Stimulated activated CD8-positive, alpha-beta memory T cell treated with anti-CD3 and anti-CD28 coated beads, Interleukin-2, amount 100 ng/mL, for 48 hours (primary cell): ENCODE data around the gene USP19.

Experiments
- DNase-seq, 2 donors: peaks; one replicate each; pipeline ENCODE4 v3.0.0-alpha.2; 2020; ENCODE audit warnings: low read depth in 2 of 2

The USP19 gene, protein sequence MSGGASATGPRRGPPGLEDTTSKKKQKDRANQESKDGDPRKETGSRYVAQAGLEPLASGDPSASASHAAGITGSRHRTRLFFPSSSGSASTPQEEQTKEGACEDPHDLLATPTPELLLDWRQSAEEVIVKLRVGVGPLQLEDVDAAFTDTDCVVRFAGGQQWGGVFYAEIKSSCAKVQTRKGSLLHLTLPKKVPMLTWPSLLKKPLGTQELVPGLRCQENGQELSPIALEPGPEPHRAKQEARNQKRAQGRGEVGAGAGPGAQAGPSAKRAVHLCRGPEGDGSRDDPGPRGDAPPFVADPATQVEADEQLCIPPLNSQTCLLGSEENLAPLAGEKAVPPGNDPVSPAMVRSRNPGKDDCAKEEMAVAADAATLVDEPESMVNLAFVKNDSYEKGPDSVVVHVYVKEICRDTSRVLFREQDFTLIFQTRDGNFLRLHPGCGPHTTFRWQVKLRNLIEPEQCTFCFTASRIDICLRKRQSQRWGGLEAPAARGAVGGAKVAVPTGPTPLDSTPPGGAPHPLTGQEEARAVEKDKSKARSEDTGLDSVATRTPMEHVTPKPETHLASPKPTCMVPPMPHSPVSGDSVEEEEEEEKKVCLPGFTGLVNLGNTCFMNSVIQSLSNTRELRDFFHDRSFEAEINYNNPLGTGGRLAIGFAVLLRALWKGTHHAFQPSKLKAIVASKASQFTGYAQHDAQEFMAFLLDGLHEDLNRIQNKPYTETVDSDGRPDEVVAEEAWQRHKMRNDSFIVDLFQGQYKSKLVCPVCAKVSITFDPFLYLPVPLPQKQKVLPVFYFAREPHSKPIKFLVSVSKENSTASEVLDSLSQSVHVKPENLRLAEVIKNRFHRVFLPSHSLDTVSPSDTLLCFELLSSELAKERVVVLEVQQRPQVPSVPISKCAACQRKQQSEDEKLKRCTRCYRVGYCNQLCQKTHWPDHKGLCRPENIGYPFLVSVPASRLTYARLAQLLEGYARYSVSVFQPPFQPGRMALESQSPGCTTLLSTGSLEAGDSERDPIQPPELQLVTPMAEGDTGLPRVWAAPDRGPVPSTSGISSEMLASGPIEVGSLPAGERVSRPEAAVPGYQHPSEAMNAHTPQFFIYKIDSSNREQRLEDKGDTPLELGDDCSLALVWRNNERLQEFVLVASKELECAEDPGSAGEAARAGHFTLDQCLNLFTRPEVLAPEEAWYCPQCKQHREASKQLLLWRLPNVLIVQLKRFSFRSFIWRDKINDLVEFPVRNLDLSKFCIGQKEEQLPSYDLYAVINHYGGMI (N-terminal part only)

DNA sequence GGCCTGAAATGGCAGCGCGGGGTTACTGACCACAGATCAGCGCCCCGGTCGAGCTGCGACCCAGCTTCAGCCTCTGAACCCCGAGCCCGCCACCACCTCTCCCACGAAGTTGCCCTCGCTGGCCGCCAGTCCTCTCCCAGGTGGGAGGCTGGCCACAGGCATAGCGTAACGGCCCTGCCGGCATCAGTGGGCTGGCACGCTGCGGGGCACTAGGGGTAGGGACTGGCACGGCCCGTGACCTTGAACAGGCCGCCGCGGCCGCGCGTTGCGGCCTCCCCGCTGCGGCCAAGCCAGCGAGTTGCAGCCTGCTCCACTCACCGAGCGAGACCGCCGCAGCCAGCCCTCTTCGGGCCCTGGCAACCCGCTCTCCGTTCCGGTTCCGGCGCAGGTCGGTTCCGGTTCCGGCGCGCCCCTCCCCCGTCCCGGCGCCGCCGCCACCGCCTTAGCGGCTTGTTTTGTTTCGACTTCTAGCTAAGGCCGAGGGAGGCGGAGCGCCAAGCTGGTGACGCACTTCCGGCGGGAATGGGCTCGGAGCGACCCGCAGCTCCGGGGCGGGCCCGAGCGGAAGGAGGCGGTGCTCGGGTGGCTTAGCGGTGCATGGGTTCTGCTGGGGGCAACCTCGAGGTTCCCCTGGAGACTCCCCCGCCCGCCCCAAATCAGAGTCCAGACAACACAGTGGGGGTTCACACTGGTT is at the start of gene USP19:
Gene USP19, minus strand, starts transcription at position 386 of the 694 bp plus-strand sequence. CDS start 1,678 bp downstream, outside the sequence.
- DNase-seq: peak; percentile 91 to 92

DNA sequence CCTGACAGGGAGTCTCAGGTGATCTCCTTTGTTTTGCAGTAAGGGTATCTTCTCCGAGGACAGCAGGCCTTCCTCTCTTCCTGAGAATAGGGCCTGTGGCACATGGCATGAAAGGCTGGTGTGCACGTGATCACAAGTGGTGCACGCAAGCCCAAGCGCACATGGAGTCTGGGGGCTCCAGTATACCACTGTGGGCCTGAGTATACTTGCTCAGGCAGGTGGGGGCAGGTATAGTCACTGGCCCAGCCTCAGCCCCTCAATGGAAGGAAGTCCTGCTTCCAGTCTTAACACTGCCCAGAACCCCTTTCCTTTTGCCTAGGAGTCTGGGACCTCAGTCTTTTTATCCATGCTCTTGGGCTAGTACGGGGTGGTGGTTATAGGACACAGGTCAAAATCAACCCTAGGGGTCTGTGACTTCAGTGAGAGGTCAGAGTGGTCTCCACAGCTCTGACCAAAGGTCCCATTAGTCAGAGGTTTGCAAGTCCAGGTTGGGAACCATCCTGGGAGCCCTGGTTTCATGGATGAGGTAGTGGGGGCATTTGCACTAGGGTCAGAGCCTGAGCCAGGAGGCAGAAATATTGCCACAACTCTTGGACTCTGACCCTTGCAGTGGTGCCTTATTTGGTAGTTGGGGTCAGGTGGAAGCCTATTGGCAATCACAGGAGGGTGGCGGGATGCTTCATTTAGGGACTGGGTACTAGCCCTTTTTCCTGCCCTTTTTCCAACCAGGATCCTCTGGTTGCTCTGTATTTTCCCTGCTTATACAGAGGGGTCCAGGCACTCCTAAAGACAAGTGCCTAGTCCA is 46.3 kb upstream of the USP19 start:
- no peak for DNase-seq

DNA sequence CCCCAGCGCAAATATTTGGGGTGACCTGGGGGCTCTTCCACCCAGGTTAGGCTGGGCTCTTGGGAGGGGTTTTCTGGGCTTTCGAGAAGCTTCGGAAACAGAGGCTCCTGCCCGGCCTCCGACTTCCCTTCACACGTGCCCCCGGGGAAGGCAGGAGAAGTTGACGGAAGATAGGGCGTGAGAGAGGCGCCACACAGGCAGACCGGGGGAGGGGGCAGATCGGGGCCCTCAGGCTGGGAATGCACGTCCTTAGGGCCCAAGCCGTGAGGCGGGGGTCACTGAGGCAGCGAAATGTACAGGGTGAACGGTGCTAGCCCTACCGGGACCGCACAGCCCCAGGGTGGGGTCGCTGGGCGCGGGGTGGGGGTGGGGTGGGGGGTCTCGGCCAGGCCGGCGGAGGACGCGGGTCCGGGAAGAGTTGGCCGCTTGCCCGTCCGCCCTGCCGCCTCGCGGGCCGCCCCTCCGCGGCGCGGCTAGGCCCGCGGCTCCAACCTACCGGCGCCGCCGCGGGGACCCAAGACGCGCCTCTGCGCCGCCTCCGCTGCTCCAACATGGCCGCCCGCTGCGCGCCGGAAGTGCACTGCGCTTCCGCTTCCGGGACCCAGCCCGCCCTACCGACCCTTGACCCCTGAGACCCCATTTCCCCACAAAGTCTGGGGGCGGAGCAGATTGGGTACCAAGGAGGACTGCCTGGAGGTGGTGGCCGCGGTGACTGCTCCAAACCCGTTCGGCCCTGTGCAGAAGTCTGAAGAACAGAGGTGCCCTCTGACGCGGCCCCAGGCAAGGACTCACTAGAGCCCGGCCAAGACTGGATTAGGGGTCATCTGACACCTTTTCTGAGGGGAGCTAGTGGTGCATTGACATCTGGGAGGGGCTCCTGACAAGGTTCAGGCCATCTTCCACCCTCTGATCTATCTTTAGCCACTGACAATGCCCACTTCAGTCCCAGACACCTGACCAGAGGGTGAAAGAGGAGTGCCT is 45.4 kb upstream of the USP19 start, which contains the start of gene CCDC71:
Gene CCDC71, minus strand, starts transcription at position 561 of the 981 bp plus-strand sequence. CDS start 2,123 bp downstream, outside the sequence.
- peak; percentile 64 to 78 for DNase-seq

DNA sequence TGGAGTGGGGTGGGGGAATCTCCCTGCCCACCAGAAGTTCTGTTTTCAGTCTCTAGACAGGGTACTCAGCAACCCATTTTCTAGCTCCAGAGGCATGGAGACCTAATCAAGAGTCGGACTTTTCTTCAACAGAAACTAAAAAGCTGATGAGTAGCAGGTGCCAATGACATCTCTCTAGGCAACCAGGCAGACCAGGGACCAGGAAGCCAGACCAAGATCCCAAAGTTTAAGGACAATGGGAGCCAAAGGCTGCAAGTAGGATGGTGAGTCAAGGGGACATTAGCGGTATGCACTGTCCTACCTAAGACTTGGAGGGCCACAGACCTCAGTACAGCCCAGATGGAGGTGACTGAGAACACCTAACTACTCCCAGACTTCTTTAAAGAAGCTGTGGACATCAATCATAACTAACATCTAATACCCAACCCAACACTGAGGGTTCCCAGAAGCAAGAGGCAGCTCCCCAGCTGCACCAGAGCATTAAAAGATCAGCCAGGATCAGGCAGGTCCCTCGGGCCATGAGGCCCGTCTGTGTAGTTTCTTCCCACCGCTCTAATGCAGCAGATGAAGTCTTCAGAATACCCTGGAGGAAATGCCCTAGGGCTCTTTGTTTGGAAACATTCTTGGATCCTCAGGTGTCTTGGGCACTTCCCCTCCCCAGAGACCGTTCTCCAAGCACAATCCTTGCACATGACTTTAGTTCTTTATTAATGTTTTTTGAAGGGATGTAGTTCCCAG is 44.5 kb upstream of the USP19 start:
- DNase-seq: no peak

DNA sequence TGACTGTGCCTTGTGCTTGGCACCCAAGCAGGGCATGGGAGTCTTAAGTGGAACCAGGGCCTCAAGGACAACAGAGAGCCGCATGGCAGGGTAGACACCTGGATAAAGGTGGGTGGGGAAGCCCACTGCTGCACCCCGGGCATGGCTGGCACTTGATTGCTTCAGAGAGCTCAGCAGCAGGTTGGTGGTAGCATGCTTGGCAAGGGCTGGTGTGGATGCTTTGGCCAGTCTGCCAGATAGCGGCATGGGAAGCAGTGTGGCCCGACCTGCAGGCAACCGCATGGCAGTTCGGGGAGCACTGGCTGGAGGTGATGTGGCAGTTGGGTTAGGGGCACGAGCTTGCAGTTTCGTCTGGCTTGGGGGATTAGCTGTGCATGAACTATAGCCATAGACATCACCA is 43.0 kb upstream of the USP19 start:
- DNase-seq: no peak

DNA sequence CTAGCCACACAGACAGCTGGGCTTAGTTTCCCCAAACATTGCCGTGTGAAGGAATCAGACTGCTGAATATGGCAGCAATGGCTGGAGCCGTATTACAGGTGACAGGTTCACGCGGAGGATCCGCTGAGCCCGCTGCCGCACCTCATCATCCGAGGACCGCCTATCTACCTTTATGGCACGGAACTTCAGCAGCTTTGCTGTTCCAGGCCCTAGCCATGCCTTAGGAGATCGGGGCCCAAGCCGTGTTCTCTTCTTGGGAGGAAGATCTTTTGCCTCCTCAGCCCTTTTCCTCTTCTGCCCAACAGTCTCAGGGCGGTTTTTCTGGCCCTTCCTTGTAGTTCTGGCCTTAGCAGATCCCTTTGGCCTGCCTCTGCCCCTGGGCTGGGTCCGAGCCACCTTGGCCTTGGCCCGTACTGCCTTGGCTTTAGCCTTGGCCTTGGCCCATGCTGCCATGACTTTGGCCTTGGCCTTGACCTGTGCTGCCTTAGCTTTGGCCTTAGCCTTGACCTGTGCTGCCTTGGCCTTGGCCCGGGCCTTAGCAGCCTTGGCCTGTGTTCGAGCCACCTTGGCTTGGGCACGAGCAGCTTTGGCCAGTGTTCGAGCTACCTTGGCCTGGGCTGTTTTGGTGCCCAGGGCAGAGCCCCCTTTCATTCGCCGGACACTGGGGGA is 42.3 kb upstream of the USP19 start:
- no peak for DNase-seq

DNA sequence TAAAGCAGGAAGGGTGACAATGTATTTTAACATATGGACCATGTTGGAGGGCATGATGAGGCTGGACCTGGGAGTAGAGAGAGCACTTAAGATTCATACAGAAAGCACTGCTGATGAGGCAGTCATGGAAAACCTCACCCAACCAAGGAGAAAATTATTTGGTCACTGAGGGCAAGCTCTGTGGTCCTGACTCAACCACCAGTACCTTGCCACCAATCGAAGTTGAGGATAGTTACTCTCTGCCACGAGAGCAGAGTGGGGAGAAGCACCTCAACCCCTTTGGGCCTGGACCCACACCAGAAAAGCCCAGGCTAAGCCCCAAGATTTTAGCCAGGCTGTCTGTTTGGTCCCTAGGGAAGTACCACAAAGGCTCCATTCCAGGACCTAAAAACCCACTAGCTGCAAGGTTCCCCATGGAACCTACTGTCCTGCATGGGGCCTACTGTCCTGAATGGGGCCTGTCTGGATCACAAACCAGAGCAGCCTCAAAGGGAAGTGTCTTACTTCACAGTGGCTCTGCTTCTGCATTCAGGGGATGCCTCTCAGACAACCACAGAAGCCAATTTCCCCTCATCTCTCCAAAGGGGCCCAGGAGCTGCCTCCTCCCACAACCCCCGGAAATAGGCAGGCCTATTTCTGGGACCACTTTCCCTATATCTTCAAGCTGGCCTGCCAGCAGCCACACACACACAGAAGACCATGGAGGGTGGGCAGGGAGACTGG is 41.3 kb upstream of the USP19 start:
- no peak for DNase-seq

DNA sequence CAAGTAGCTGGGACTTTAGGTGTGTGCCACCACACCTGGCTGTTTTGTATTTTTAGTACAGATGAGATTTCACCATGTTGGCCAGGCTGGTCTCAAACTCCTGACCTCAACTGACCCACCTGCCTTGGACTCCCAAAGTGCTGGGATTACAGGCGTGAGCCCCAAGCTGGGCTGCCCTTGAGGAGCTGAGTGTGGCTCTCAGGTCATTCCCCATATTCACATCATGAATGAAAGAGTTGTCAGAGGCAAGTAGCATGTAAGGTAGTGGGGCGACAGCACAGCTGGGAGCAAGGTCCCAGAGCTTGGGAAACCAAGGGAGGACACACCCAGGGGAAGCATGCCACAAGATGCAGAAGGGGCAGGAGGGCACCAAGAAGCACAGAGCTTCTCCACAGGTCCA is 40.6 kb upstream of the USP19 start:
- DNase-seq: no peak

DNA sequence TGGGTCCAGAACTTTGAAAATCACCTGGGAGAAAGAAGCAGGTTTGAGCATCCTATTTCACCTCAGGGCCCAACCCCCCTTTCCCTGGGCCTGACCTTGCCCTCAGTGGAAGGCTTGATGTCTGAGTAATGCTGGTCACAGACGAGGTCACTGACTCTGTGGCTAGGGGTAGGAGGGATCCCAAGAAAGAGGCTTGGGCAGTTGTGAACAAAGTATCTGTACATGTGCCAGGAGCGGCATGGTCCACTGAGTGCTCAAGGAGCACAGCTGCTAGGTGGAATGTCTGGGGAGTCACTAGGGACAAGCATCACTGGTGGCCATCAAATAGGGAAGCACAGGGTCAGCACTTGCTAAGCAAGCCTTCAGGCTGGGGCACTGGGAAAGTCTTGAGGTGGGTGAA is 38.2 kb upstream of the USP19 start:
- no peak for DNase-seq

DNA sequence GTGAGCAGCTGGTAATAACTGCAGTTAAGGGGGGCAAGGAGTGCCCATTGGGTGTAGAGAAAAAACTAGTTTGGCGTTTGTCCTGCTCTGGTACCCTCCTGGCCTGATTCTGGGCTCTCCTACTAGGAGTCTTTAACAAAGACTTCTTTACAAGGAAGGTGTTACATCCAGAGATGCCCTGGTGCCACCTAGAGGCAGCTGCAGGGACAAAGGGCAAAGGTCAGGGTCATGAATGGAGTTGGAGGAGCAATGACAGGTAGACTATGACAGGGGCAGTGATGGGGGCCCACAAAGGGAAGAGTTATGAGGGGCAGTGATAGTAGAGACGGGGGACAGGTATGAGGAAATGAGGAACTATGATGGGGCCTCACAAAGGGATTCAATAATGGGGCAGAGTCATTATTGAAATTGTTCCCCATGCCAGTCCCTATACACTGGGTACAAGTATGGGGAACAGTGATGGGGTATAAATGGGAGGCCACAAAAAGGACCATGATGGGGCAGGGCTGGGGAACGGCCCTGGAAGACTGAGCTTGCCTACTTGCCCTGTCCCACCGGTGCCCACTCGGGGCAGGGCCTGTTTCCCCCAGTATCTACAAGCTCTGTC is 37.6 kb upstream of the USP19 start:
- peak in 1 of 2 donors; percentile 42 for DNase-seq

DNA sequence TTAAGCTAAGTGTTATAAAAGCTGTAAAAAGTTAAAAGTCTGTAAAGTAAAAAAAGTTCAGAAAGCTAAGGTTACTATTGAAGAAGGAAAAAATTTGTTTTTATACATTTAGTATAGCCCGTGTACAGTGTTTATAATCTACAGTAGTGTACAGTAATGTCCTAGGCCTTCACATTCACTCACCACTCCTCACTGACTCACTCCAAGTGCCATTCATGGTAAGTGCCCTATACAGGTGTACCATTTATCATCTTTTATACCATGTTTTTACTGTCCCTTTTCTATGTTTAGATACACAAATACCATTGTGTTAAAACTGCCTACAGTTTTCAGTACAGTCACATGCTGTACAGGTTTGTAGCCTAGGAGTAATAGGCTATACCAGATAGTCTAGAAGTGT is 36.7 kb upstream of the USP19 start:
- no peak for DNase-seq

DNA sequence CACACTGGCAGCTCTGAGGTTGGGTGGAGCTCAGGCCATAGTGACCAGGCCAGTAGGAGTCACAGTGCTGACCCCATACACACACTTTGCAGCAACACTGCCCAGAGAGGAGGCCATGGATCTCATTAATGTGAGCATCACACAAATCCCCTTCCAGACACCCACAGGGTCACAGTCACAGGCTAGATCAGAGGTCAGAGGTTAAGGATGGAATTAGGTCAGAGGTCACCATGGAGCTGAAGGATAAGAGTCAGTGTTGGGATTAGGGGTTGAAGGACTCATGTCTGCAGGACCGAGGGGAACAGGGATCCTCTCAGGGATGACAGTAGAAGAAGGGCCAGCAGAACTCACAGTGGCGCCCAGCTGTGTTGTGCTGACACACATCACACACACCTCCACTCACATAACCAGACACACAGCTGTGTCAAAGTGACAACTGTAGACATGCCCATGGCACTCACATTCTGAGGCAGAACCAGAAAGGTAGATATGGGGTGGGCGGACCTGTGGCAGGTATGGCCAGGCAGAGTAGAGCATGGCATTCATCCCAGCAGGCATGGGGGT is 32.8 kb upstream of the USP19 start:
- DNase-seq: no peak

DNA sequence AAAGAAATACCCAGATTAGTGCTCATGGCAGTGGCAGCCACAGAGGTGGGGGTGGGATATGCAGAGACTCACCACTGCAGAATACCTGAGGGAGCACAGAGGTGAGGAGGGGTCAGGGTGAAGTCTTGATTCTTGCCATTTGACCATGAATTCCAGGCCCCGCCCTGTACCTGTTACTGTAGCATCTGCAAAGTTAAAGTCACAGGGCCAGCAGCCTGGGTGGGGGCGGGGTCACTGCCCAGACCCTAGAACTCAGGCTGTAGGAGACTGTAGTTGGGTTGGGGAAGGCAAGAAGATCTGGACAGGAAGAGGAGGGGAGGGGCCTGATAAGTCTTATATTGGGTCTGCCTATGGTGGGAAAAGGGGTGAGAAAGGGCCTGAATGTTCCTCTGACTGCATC is 31.0 kb upstream of the USP19 start:
- DNase-seq: no peak

DNA sequence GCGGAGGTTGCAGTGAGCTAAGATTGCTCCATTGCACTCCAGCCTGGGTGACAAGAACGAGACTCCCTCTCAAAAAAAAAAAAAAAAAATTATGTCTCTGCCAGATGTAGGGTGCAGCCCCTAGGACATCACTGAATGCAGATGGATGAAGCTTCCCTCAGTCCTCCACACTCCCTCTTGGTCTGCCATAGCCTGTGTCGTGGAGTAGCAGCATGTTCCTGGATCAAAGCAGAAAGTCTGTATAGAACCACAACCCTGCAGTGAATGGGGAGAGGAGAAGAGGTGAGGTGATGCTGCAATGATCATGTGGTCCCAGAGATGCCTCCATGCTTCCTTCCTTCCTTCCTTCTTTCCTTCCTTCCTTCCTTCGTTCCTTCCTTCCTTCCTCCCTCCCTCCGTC is 27.5 kb upstream of the USP19 start:
- DNase-seq: no peak

DNA sequence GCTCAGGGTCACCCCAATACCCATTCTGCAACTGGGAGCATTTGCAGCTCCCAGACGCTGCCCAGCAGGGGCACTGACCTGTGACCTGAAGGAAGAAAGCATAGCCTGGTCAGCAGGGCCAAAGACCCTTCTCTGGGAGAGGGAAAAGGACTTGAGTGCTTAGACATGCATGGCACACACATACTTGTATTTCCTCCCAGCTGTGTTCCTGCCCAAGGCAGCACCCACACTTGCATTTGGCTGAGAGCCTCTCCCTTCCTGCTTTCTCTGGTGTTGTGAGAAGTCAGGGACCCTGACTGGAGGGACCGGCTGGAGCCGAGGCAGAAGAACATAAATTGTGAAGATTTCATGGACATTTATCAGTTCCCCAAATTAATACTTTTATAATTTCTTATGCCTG is 19.5 kb upstream of the USP19 start:
- no peak for DNase-seq

DNA sequence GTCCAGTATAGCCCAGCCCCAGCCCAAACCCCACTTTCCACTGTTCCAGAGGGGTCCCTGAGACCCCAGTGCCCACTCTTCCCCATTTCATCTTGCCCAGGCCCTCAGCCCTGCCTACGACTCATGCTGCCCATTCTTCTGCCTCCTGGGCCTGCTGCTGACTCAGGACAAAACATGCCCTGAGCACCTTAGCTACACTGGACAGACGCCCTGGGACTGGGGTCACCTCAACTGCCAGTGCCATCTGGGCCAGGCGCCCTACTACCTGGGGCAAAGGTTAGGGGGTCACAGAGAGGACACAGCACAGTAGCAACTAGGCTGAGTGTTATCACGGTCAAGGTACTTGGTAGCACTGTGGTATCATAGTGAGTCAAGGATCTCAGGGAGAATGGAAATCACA is 14.9 kb upstream of the USP19 start:
- no peak for DNase-seq
